Neural cell (in vitro differentiated cells): ENCODE data around the gene ZNF416. TPM values are rescaled to one million over a fixed set of nuclear protein-coding genes. Genes with fewer than 3 reads are reported as not detected.

Source experiments
- H2AFZ ChIP-seq: fragments of 200-600, 300-800 bp; sonication (generic), shearing (Covaris generic); 2 replicates; pipeline ENCODE4 v1.6.0; 2014; ENCODE audit warnings: low read depth, mild to moderate bottlenecking, antibody characterized with exemption, low read length, moderate library complexity
- H3F3A ChIP-seq: fragments of 200-600 bp; shearing (Covaris generic); 2 replicates; pipeline ENCODE4 v1.6.1; 2016; ENCODE audit warnings: mild to moderate bottlenecking, moderate library complexity, mixed read lengths, antibody characterized with exemption, low read length; ENCODE audit not compliant: insufficient read depth, poor library complexity, severe bottlenecking
- H3K27ac ChIP-seq: fragments of 200-600, 300-800 bp; sonication (generic), shearing (Covaris generic); 2 replicates; pipeline ENCODE4 v1.5.1; 2014; ENCODE audit warnings: mild to moderate bottlenecking, low read length, moderate library complexity
- H3K27me3 ChIP-seq: fragments of 300-800, 200-600 bp; sonication (generic), shearing (Covaris generic); 2 replicates; pipeline ENCODE4 v1.6.0; 2014; ENCODE audit warnings: mild to moderate bottlenecking, low read depth, low read length, moderate library complexity; ENCODE audit not compliant: insufficient read depth
- H3K36me3 ChIP-seq: fragments of 300-800, 200-600 bp; sonication (generic), shearing (Covaris generic); 2 replicates; pipeline ENCODE4 v1.5.1; 2014; ENCODE audit warnings: mild to moderate bottlenecking, antibody characterized with exemption, low read length, moderate library complexity; ENCODE audit not compliant: insufficient read depth
- H3K4me2 ChIP-seq: fragments of 300-800, 200-600 bp; sonication (generic), shearing (Covaris generic); 2 replicates; pipeline ENCODE4 v1.6.0; 2014; ENCODE audit warnings: mild to moderate bottlenecking, low read length
- H3K4me3 ChIP-seq: fragments of 300-800, 200-600 bp; sonication (generic), shearing (Covaris generic); 2 replicates; pipeline ENCODE4 v1.5.1; 2014; ENCODE audit warnings: mild to moderate bottlenecking, low read length, moderate library complexity
- H3K79me2 ChIP-seq: fragments of 200-600 bp; shearing (Covaris generic); replicated peaks from 2 replicates; pipeline ENCODE4 v1.6.0; 2014; ENCODE audit warnings: mild to moderate bottlenecking, low read length, moderate library complexity; ENCODE audit not compliant: insufficient read depth
- H3K9ac ChIP-seq: fragments of 300-800, 200-600 bp; sonication (generic), shearing (Covaris generic); 2 replicates; pipeline ENCODE4 v1.6.1; 2016; ENCODE audit warnings: mild to moderate bottlenecking, low read length, mixed read lengths
- H3K9me2 ChIP-seq: fragments of 200-600 bp; shearing (Covaris generic); 2 replicates; pipeline ENCODE4 v1.6.1; 2016; ENCODE audit warnings: mild to moderate bottlenecking, low read length, mixed read lengths; ENCODE audit not compliant: insufficient read depth
- H3K9me3 ChIP-seq: fragments of 200-600, 300-800 bp; sonication (generic), shearing (Covaris generic); 2 replicates; pipeline ENCODE4 v1.6.1; 2016; ENCODE audit warnings: mild to moderate bottlenecking, mixed run types, low read length, moderate library complexity, mixed read lengths
- H4K20me1 ChIP-seq: fragments of 200-600 bp; shearing (Covaris generic); 2 replicates; pipeline ENCODE4 v1.6.1; 2016; ENCODE audit warnings: mild to moderate bottlenecking, mixed run types; ENCODE audit not compliant: insufficient read depth
- CTCF ChIP-seq: fragments of 450-650 bp; IDR thresholded peaks from 2 replicates; pipeline ENCODE4 v1.5.1; 2014; ENCODE audit warnings: antibody characterized with exemption, mild to moderate bottlenecking, moderate library complexity; ENCODE audit not compliant: poor library complexity, severe bottlenecking
- EP300 ChIP-seq: fragments of 450-650 bp; conservative IDR thresholded peaks from 2 replicates; pipeline ENCODE4 v1.6.1; 2014; ENCODE audit warnings: antibody characterized with exemption, mild to moderate bottlenecking, moderate library complexity; ENCODE audit not compliant: poor library complexity, severe bottlenecking
- EZH2 ChIP-seq: fragments of 200-600, 300-800 bp; shearing (Covaris generic), sonication (generic); IDR thresholded peaks from 2 replicates; pipeline ENCODE4 v1.6.1; 2014; ENCODE audit warnings: antibody characterized with exemption, low read length, borderline replicate concordance, mild to moderate bottlenecking; ENCODE audit not compliant: insufficient read depth, poor library complexity, severe bottlenecking
- MXI1 ChIP-seq: fragments of 450-650 bp; conservative IDR thresholded peaks from 2 replicates; pipeline ENCODE4 v1.6.1; 2014; ENCODE audit warnings: antibody characterized with exemption, mild to moderate bottlenecking; ENCODE audit not compliant: poor library complexity, severe bottlenecking
- POLR2AphosphoS5 ChIP-seq: IDR thresholded peaks from 2 replicates; pipeline ENCODE4 v1.6.1; 2012
- RAD21 ChIP-seq: fragments of 450-650 bp; conservative IDR thresholded peaks from 2 replicates; pipeline ENCODE4 v1.6.1; 2014; ENCODE audit warnings: antibody characterized with exemption, mild to moderate bottlenecking, moderate library complexity
- REST ChIP-seq: IDR thresholded peaks from 2 replicates; pipeline ENCODE4 v1.6.1; 2012; ENCODE audit warnings: borderline replicate concordance
- SMC3 ChIP-seq: fragments of 450-650 bp; conservative IDR thresholded peaks from 2 replicates; pipeline ENCODE4 v1.6.1; 2014; ENCODE audit warnings: antibody characterized with exemption, mild to moderate bottlenecking, moderate library complexity; ENCODE audit not compliant: poor library complexity
- TAF1 ChIP-seq: IDR thresholded peaks from 2 replicates; pipeline ENCODE4 v1.6.1; 2012; ENCODE audit warnings: low read depth
- polyA plus RNA-seq: library from polyadenylated mRNA; depleted of rRNA; stranded (reverse); fragments of >200 nt; gene quantifications from 2 replicates; pipeline ENCODE4 v1.2.3, GENCODE V29; 2014

Gene ZNF416
- polyA plus RNA-seq, 1 donor from 2014 or later = 6.3 TPM

GRCh38 chr19:57537953-57538547 lies 40.7 kb downstream of the ZNF416 start:
- Histone ChIP-seq H3K9ac (no peak overlapping the region), H3K79me2 (peaks cover 9% of the 10 kb centered on the region), H3K36me3 (peaks cover 56% of the 10 kb centered on the region), H4K20me1 (no peaks in the 10 kb centered on the region), H3K27ac (no peak overlapping the region), H2AFZ (no peak overlapping the region), H3F3A (no peaks in the 10 kb centered on the region), H3K4me2 (no peak overlapping the region), H3K9me2 (no peaks in the 10 kb centered on the region), H3K4me3 (no peak overlapping the region), H3K27me3 (no peaks in the 10 kb centered on the region), H3K9me3 (peaks cover 40% of the 10 kb centered on the region)
- no peak for TF ChIP-seq CTCF
- no peak for TF ChIP-seq REST
- TF ChIP-seq RAD21 = no peak
- no peak for TF ChIP-seq MXI1
- no peak for TF ChIP-seq EP300
- TF ChIP-seq SMC3 = no peak
- no peak for TF ChIP-seq EZH2
- no peak for TF ChIP-seq TAF1

GRCh38 chr19:57527136-57527881 lies 51.4 kb downstream of the ZNF416 start, which contains the start of gene ZNF549:
Gene ZNF549 (plus strand): TSS chr19:57527356. CDS start chr19:57527574, 218 bp downstream.
- Histone ChIP-seq H3K79me2 (peaks cover 28% of the 10 kb centered on the region), H3K9me3 (peaks cover 4% of the 10 kb centered on the region), H3K27me3 (no peaks in the 10 kb centered on the region), H3K36me3 (peaks cover 12% of the 10 kb centered on the region), H3F3A (no peaks in the 10 kb centered on the region), H2AFZ (peak within 1 kb of the TSS; percentile 89), H3K9ac (peak within 1 kb of the TSS; percentile 83), H3K4me2 (peak within 1 kb of the TSS; percentile 97), H3K9me2 (no peaks in the 10 kb centered on the region), H3K4me3 (peak within 1 kb of the TSS; percentile 98), H4K20me1 (no peaks in the 10 kb centered on the region), H3K27ac (peak within 1 kb of the TSS; percentile 81)
- TF ChIP-seq EZH2 (no peak), CTCF (no peak), EP300 (no peak), RAD21 (peak; percentile 46), POLR2AphosphoS5 (peak; percentile 75), TAF1 (peak; percentile 77), MXI1 (peak; percentile 93), REST (peak; percentile 51), SMC3 (peak; percentile 57)
